HepG2 (cell line): Measurements from ENCODE around the gene MLN. TPM values are rescaled to one million over a fixed set of nuclear protein-coding genes. Genes with fewer than 3 reads are reported as not detected.
A peak's percentile ranks its signal among the peaks of the same experiment; 100 is the strongest.

ENCODE experiments used
- ADNP ChIP-seq: sonication (generic); formaldehyde crosslinking; IDR thresholded peaks from 2 replicates; pipeline ENCODE4 v1.4.0; 2020; ENCODE audit warnings: missing genetic modification reagents
- BCL6 ChIP-seq: IDR thresholded peaks from 2 replicates; pipeline ENCODE4 v1.6.1; 2016; ENCODE audit warnings: missing genetic modification reagents, missing compliant biosample characterization
- DZIP1 ChIP-seq: sonication (generic); formaldehyde crosslinking; IDR thresholded peaks from 2 replicates; pipeline ENCODE4 v1.5.0; 2020; ENCODE audit warnings: mild to moderate bottlenecking, missing genetic modification reagents
- ELF3 ChIP-seq: IDR thresholded peaks from 2 replicates; pipeline ENCODE4 v1.6.1; 2016; ENCODE audit warnings: missing genetic modification reagents, missing compliant biosample characterization
- GFI1 ChIP-seq: sonication (generic); formaldehyde crosslinking; IDR thresholded peaks from 2 replicates; pipeline ENCODE4 v1.5.0; 2020; ENCODE audit warnings: missing genetic modification reagents, mild to moderate bottlenecking, borderline replicate concordance
- MAZ ChIP-seq, 2 experiments: sonication (generic) in 1 of 2; formaldehyde crosslinking in 1 of 2; IDR thresholded peaks; 2 replicates each; pipeline versions ENCODE4 v1.5.0 to v1.6.1; 2012 to 2020; ENCODE audit warnings: low read depth in 2 of 2, mild to moderate bottlenecking in 2 of 2, borderline replicate concordance in 1 of 2, improper control_type of control experiment in 1 of 2, low read length in 1 of 2, missing genetic modification reagents in 1 of 2, moderate library complexity in 1 of 2
- NFYC ChIP-seq: IDR thresholded peaks from 2 replicates; pipeline ENCODE4 v1.6.1; 2016; ENCODE audit warnings: missing genetic modification reagents, missing compliant biosample characterization
- NRL ChIP-seq: sonication (generic); formaldehyde crosslinking; IDR thresholded peaks from 2 replicates; pipeline ENCODE4 v1.5.0; 2020; ENCODE audit warnings: missing genetic modification reagents, mild to moderate bottlenecking, moderate library complexity, borderline replicate concordance
- PRDM10 ChIP-seq: sonication (generic); formaldehyde crosslinking; IDR thresholded peaks from 2 replicates; pipeline ENCODE4 v1.4.0; 2020; ENCODE audit warnings: low read depth, missing genetic modification reagents
- RARA ChIP-seq: IDR thresholded peaks from 2 replicates; pipeline ENCODE4 v1.6.1; 2016; ENCODE audit warnings: missing genetic modification reagents, missing compliant biosample characterization
- RORA ChIP-seq: sonication (generic); formaldehyde crosslinking; IDR thresholded peaks from 2 replicates; pipeline ENCODE4 v1.5.0; 2020; ENCODE audit warnings: mild to moderate bottlenecking, missing genetic modification reagents, moderate library complexity
- SOX6 ChIP-seq, 2 experiments: fragments of 450-650 bp in 1 of 2; sonication (generic) in 1 of 2; formaldehyde crosslinking in 1 of 2; IDR thresholded peaks; 2 replicates each; pipeline versions ENCODE4 v1.4.0 to v1.6.1; 2017 to 2020; ENCODE audit warnings: antibody characterized with exemption in 1 of 2, mild to moderate bottlenecking in 1 of 2, missing genetic modification reagents in 1 of 2
- SPEN ChIP-seq: sonication (generic); formaldehyde crosslinking; IDR thresholded peaks from 2 replicates; pipeline ENCODE4 v1.5.1; 2020; ENCODE audit warnings: low read depth, mild to moderate bottlenecking, missing genetic modification reagents
- ZC3H13 ChIP-seq: sonication (generic); formaldehyde crosslinking; IDR thresholded peaks from 2 replicates; pipeline ENCODE4 v1.8.1; 2023; ENCODE audit warnings: mild to moderate bottlenecking, missing genetic modification reagents, moderate library complexity
- ZNF609 ChIP-seq: sonication (generic); formaldehyde crosslinking; IDR thresholded peaks from 2 replicates; pipeline ENCODE4 v1.4.0; 2020; ENCODE audit warnings: mild to moderate bottlenecking, missing genetic modification reagents, borderline replicate concordance
- ZNF616 ChIP-seq: sonication (generic); formaldehyde crosslinking; IDR thresholded peaks from 2 replicates; pipeline ENCODE4 v1.5.0; 2020; ENCODE audit warnings: low read depth, mild to moderate bottlenecking, missing genetic modification reagents
- ZSCAN9 ChIP-seq: IDR thresholded peaks from 2 replicates; pipeline ENCODE4 v1.6.1; 2016; ENCODE audit warnings: borderline replicate concordance
- polyA plus RNA-seq, 8 experiments: library from polyadenylated mRNA; depleted of rRNA in 3 of 8; stranded (reverse) in 7 of 8; unstranded in 1 of 8; fragments of >200 nt; fragmentation: Illumina TruSeq in 4 of 8; extraction: Trizol in 4 of 8; gene quantifications; 2 replicates each; pipeline versions ENCODE4 v1.2.1 to v1.2.3, GENCODE V29; 2011 to 2016; ENCODE audit warnings: low read depth in 4 of 8, missing spikeins in 1 of 8, mixed read lengths in 1 of 8; ENCODE audit not compliant: insufficient read depth in 1 of 8
- total RNA-seq, 5 experiments: library from RNA; depleted of rRNA; stranded (reverse); fragments of >200 nt; fragmentation: Illumina TruSeq; extraction: Trizol; gene quantifications; 2 replicates each; pipeline ENCODE4 v1.2.3, GENCODE V29; 2016; ENCODE audit warnings: low read depth in 1 of 5

Gene MLN
- total and polyA plus RNA-seq, 2 of the 13 experiments (the other 11 are each of a cell fraction or from before 2014, with no cell fraction given): not detected

- peak; percentile 63; the same call in 1 of the 2 replicates for TF ChIP-seq PRDM10 (CRISPR knock-in tag)
- TF ChIP-seq BCL6 (CRISPR knock-in tag): peak; percentile 87
- TF ChIP-seq MAZ (IDR thresholded peaks at IDR 0.05; ENCODE audit: borderline replicate concordance, low read depth, low read length): peak; percentile 83
- TF ChIP-seq MAZ (CRISPR knock-in tag; IDR thresholded peaks at IDR 0.05; ENCODE audit: low read depth): peak; percentile 98
- no peak for TF ChIP-seq SOX6 (IDR thresholded peaks at IDR 0.05)
- peak; percentile 89 for TF ChIP-seq SOX6 (CRISPR knock-in tag; IDR thresholded peaks at IDR 0.05)
- TF ChIP-seq ZC3H13 (CRISPR knock-in tag): no peak
- TF ChIP-seq RORA (CRISPR knock-in tag): no peak
- peak; percentile 83 for TF ChIP-seq ZSCAN9 (CRISPR knock-in tag)
- peak; percentile 80; the same call in 1 of the 2 replicates for TF ChIP-seq ELF3 (CRISPR knock-in tag)
- TF ChIP-seq NRL (CRISPR knock-in tag): no peak
- TF ChIP-seq ADNP (CRISPR knock-in tag): peak; percentile 81; the same call in 1 of the 2 replicates
- no peak for TF ChIP-seq NFYC
- TF ChIP-seq ZNF616: no peak
- peak; percentile 76; the same call in 1 of the 2 replicates for TF ChIP-seq ZNF609
- TF ChIP-seq RARA: peak; percentile 99
- peak; percentile 73 for TF ChIP-seq SPEN
- 0 out of 2 replicates have a peak, but pooled peaks have one; percentile 49 for TF ChIP-seq DZIP1 (CRISPR knock-in tag)
- TF ChIP-seq GFI1: peak; percentile 60; the same call in 1 of the 2 replicates
These were observed 41.7 kb downstream of the MLN start (continued) for GRCh38 chr6:33761922-33762629.
